ENCODE measurements around the gene BDH1. TPM values are rescaled to one million over a fixed set of nuclear protein-coding genes. Genes with fewer than 3 reads are reported as not detected.

Gene BDH1
- total and polyA plus RNA-seq, 2 experiments from 2014 or later: 21.4 to 26.1 TPM

DNA sequence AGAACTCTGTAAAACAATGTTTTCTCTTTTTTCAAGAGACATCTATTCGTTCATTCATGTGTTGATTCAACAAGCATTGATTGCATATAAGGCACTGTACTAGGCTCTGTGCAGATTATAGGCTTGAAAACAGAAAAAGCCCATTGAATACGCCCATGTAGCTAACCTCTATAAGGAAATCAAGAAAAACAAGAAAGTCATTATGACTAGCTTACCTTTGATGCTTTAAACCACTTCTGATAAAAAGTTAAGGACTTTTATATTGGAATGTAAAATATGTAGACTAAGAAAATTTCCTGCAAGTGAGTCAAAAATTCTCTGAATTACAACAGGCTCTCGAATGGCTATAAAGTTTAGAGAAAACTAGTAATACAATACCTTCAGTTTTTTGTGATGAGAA is 92.5 kb downstream of the BDH1 start:
- Histone ChIP-seq H3K4me1 (ENCODE audit: low read depth) (peaks cover 16% of the 10 kb centered on the region), H3K27ac (no peak overlapping the region), H3K9me3 (ENCODE audit: low read depth) (no peaks in the 10 kb centered on the region), H3K27me3 (no peaks in the 10 kb centered on the region), H3K4me3 (no peak overlapping the region), H3K36me3 (no peaks in the 10 kb centered on the region)
- TF ChIP-seq, protein P1, sequence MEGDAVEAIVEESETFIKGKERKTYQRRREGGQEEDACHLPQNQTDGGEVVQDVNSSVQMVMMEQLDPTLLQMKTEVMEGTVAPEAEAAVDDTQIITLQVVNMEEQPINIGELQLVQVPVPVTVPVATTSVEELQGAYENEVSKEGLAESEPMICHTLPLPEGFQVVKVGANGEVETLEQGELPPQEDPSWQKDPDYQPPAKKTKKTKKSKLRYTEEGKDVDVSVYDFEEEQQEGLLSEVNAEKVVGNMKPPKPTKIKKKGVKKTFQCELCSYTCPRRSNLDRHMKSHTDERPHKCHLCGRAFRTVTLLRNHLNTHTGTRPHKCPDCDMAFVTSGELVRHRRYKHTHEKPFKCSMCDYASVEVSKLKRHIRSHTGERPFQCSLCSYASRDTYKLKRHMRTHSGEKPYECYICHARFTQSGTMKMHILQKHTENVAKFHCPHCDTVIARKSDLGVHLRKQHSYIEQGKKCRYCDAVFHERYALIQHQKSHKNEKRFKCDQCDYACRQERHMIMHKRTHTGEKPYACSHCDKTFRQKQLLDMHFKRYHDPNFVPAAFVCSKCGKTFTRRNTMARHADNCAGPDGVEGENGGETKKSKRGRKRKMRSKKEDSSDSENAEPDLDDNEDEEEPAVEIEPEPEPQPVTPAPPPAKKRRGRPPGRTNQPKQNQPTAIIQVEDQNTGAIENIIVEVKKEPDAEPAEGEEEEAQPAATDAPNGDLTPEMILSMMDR (IDR thresholded peaks at IDR 0.05; ENCODE audit: low read depth, low read length): no peak
- peak in 1 of 2 donors; percentile 13 for DNase-seq (ENCODE audit: low read depth in 1 of 2, low spot score in 1 of 2)

DNA sequence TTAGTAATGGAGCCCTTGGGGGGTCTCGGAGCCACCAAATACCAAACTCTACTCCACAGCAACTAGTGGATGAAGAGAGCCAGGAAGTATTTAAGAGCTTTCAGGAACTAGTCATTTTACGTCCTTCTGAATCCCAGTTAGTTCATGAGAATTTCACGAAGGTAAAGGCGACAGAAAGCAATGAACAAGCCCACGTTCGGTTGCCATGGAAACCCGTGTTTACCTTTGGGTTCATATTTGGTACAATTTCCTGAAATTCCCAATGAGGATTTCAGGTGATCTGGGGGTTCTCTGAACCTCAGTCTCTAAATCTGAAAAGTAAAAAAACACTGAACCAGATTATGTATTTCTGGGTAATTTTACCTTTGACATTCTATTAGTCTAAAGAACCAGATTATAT is 93.0 kb downstream of the BDH1 start:
- Histone ChIP-seq H3K36me3 (no peaks in the 10 kb centered on the region), H3K27me3 (no peaks in the 10 kb centered on the region), H3K9me3 (ENCODE audit: low read depth) (no peaks in the 10 kb centered on the region), H3K4me3 (no peak overlapping the region), H3K4me1 (ENCODE audit: low read depth) (peaks cover 16% of the 10 kb centered on the region), H3K27ac (no peak overlapping the region)
- no peak for DNase-seq (ENCODE audit: low read depth in 1 of 2, low spot score in 1 of 2)
- TF ChIP-seq, protein P1 (IDR thresholded peaks at IDR 0.05; ENCODE audit: low read depth, low read length): no peak

DNA sequence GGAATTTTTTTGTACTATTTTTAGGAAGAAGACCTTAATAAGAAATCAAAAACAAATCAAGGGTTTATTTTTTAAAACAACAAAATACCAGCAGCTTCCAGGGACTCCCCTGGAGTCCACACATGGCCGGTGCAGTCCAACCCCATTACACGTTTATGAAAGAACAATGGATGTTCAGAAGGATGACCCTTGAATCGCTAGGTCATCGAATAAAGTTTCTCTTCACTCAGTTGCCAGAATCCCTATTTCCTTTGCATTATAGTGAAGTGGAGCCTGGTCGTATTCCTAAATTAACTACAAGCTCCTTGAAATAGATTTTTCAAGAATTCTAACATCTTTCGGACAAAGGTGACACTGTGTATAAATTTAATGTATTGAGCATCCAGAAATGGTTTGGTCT is 95.1 kb downstream of the BDH1 start:
- Histone ChIP-seq H3K27ac (no peak overlapping the region), H3K4me1 (ENCODE audit: low read depth) (peaks cover 7% of the 10 kb centered on the region), H3K36me3 (no peaks in the 10 kb centered on the region), H3K9me3 (ENCODE audit: low read depth) (no peaks in the 10 kb centered on the region), H3K27me3 (peaks cover 5% of the 10 kb centered on the region), H3K4me3 (no peak overlapping the region)
- DNase-seq (ENCODE audit: low read depth in 1 of 2, low spot score in 1 of 2): no peak
- TF ChIP-seq, protein P1 (IDR thresholded peaks at IDR 0.05; ENCODE audit: low read depth, low read length): no peak

DNA sequence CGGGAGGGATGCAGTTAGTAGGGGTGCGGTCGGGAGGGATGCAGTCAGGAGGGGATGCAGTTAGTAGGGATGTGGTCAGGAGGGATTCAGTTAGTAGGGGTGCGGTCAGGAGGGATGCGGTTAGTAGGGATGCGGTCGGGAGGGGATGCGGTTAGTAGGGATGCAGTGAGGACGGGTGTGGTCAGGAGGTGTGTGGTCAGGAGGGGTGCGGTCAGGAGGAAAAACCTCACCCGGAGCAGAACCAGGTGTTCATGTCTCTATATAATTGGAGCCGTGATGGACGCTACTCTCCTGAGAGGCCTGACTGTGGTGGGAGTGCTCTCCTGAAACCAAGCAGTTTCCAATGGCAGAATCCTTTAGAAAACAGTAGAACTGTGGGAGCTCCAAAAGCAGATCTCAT is 95.8 kb downstream of the BDH1 start:
- Histone ChIP-seq H3K27ac (no peak overlapping the region), H3K4me1 (ENCODE audit: low read depth) (peaks cover 1% of the 10 kb centered on the region), H3K27me3 (peaks cover 11% of the 10 kb centered on the region), H3K36me3 (no peaks in the 10 kb centered on the region), H3K4me3 (no peak overlapping the region), H3K9me3 (ENCODE audit: low read depth) (no peaks in the 10 kb centered on the region)
- TF ChIP-seq, protein P1 (IDR thresholded peaks at IDR 0.05; ENCODE audit: low read depth, low read length): no peak
- DNase-seq (ENCODE audit: low read depth in 1 of 2, low spot score in 1 of 2): no peak

Other genes starting within 250 kb of the BDH1 start
- 32.2 and 46.2 TPM in 2 replicates for gene RUBCN, start 180.9 kb upstream of the BDH1 start, total RNA-seq
- gene RUBCN, start 180.9 kb upstream of the BDH1 start, polyA plus RNA-seq: 15.4 and 17.4 TPM in 2 replicates
- 24.3 and 46.8 TPM in 2 replicates for gene FYTTD1, start 193.9 kb upstream of the BDH1 start, total RNA-seq
- gene FYTTD1, start 193.9 kb upstream of the BDH1 start, polyA plus RNA-seq: 62.8 and 65.9 TPM in 2 replicates
- gene LRCH3, start 235.3 kb upstream of the BDH1 start, total RNA-seq: 25.1 and 38.9 TPM in 2 replicates
- 34.0 and 36.7 TPM in 2 replicates for gene LRCH3, start 235.3 kb upstream of the BDH1 start, polyA plus RNA-seq